IMR-90 (cell line): ENCODE data around the gene KLK8.

Experiments used
- FOS ChIP-seq: fragments of 150-350 bp; IDR thresholded peaks from 2 replicates; pipeline ENCODE4 v1.6.1; 2016; ENCODE audit warnings: low read depth, low read length
- TF ChIP-seq, protein P1 (sequence below): conservative IDR thresholded peaks from 2 replicates; pipeline ENCODE4 v1.5.1; 2012; ENCODE audit warnings: mild to moderate bottlenecking, low read depth, low read length, improper control_type of control experiment

DNA sequence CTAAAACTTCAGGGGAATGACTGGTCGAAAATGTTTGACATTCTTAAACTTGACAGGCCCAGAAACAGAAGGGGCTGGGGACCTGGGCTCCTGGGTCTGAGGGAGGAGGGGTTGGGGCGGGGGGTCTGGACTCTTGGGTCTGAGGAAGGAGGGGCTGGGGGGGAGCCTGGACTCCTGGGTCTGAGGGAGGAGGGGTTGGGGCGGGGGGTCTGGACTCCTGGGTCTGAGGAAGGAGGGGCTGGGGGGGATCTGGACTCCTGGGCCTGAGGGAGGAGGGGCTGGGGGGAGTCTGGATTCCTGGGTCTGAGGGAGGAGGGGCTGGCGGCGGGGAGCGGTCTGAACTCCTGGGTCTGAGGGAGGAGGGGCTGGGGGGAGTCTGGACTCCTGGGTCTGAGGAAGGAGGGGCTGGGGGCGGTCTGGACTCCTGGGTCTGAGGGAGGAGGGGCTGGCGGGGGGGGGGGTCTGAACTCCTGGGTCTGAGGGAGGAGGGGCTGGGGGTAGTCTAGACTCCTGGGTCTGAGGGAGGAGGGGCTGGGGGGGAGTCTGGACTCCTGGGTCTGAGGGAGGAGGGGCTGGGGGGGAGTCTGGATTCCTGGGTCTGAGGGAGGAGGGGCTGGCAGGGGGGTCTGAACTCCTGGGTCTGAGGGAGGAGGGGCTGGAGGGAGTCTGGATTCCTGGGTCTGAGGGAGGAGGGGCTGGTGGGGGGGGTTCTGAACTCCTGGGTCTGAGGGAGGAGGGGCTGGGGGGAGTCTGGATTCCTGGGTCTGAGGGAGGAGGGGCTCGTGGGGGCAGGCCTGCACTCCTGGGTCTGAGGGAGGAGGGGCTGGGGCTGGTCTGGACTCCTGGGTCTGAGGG, 26.5 kb downstream of the KLK8 start:
- no peak for TF ChIP-seq FOS
- TF ChIP-seq, protein P1, sequence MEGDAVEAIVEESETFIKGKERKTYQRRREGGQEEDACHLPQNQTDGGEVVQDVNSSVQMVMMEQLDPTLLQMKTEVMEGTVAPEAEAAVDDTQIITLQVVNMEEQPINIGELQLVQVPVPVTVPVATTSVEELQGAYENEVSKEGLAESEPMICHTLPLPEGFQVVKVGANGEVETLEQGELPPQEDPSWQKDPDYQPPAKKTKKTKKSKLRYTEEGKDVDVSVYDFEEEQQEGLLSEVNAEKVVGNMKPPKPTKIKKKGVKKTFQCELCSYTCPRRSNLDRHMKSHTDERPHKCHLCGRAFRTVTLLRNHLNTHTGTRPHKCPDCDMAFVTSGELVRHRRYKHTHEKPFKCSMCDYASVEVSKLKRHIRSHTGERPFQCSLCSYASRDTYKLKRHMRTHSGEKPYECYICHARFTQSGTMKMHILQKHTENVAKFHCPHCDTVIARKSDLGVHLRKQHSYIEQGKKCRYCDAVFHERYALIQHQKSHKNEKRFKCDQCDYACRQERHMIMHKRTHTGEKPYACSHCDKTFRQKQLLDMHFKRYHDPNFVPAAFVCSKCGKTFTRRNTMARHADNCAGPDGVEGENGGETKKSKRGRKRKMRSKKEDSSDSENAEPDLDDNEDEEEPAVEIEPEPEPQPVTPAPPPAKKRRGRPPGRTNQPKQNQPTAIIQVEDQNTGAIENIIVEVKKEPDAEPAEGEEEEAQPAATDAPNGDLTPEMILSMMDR, result no peak
